Neuronal stem cell (in vitro differentiated cells): ENCODE results near the gene BRAT1.
A peak's percentile ranks its signal among the peaks of the same experiment; 100 is the strongest.

ENCODE experiments used
- DNase-seq: peaks from one replicate; pipeline ENCODE4 v3.0.0-alpha.2; 2013; ENCODE audit warnings: low spot score
- H2AFZ ChIP-seq: one replicate; pipeline ENCODE4 v1.6.1; 2013; ENCODE audit warnings: mild to moderate bottlenecking, low read length, inconsistent platforms
- H2AK5ac ChIP-seq: 2 replicates; pipeline ENCODE4 v1.6.1; 2013; ENCODE audit warnings: low read depth, mild to moderate bottlenecking, inconsistent platforms, low read length, moderate library complexity, mixed read lengths
- H2BK120ac ChIP-seq: 2 replicates; pipeline ENCODE4 v1.6.1; 2013; ENCODE audit warnings: low read depth, mild to moderate bottlenecking, inconsistent platforms, low read length, moderate library complexity, mixed read lengths
- H2BK12ac ChIP-seq: one replicate; pipeline ENCODE4 v1.6.1; 2013; ENCODE audit warnings: low read length, inconsistent platforms
- H2BK15ac ChIP-seq: 2 replicates; pipeline ENCODE4 v1.6.1; 2013; ENCODE audit warnings: mild to moderate bottlenecking, low read length, inconsistent platforms, mixed read lengths
- H2BK5ac ChIP-seq: one replicate; pipeline ENCODE4 v1.6.1; 2013; ENCODE audit warnings: inconsistent platforms, mild to moderate bottlenecking, low read length, moderate library complexity
- H3K14ac ChIP-seq: one replicate; pipeline ENCODE4 v1.6.1; 2013; ENCODE audit warnings: low read length, inconsistent platforms
- H3K18ac ChIP-seq: 2 replicates; pipeline ENCODE4 v1.6.1; 2013; ENCODE audit warnings: low read length, inconsistent platforms
- H3K23ac ChIP-seq: 2 replicates; pipeline ENCODE4 v1.6.1; 2013; ENCODE audit warnings: low read depth, mild to moderate bottlenecking, mixed read lengths, low read length, inconsistent platforms; ENCODE audit not compliant: poor library complexity
- H3K27ac ChIP-seq: replicated peaks from 3 replicates; pipeline ENCODE4 v1.5.1; 2013; ENCODE audit warnings: low read length, inconsistent platforms
- H3K27me3 ChIP-seq, 3 experiments: 2 replicates each; pipeline ENCODE4 v1.6.1; 2013; ENCODE audit warnings: low read length in 3 of 3, mild to moderate bottlenecking in 2 of 3, inconsistent platforms in 1 of 3, low read depth in 1 of 3, mixed read lengths in 1 of 3, moderate library complexity in 1 of 3; ENCODE audit not compliant: control insufficient read depth in 3 of 3, insufficient read depth in 3 of 3
- H3K36me3 ChIP-seq, 2 donors: replicated peaks in 1 of 2; 2 replicates each; pipeline ENCODE4 v1.6.1; 2013; ENCODE audit warnings: low read length in 2 of 2; ENCODE audit not compliant: control insufficient read depth in 2 of 2, insufficient read depth in 2 of 2
- H3K4ac ChIP-seq: 2 replicates; pipeline ENCODE4 v1.6.1; 2013; ENCODE audit warnings: inconsistent platforms, mild to moderate bottlenecking, low read length, moderate library complexity
- H3K4me1 ChIP-seq, 2 donors: 1 replicate in 1 of 2; 2 replicates in 1 of 2; pipeline ENCODE4 v1.6.1; 2013; ENCODE audit warnings: low read length in 2 of 2, low read depth in 1 of 2; ENCODE audit not compliant: control insufficient read depth in 2 of 2, insufficient read depth in 1 of 2
- H3K4me2 ChIP-seq: one replicate; pipeline ENCODE4 v1.6.1; 2013; ENCODE audit warnings: mild to moderate bottlenecking, low read length, inconsistent platforms; ENCODE audit not compliant: insufficient read depth, poor library complexity, severe bottlenecking
- H3K4me3 ChIP-seq, 2 donors: 2 replicates each; pipeline ENCODE4 v1.5.1; 2013; ENCODE audit warnings: low read length in 2 of 2, mild to moderate bottlenecking in 2 of 2, inconsistent platforms in 1 of 2, moderate library complexity in 1 of 2
- H3K79me1 ChIP-seq: one replicate; pipeline ENCODE4 v1.6.1; 2013; ENCODE audit warnings: low read depth, mild to moderate bottlenecking, inconsistent platforms, low read length, moderate library complexity
- H3K9ac ChIP-seq: one replicate; pipeline ENCODE4 v1.6.1; 2013; ENCODE audit warnings: mild to moderate bottlenecking, low read depth, low read length, inconsistent platforms; ENCODE audit not compliant: poor library complexity
- H3K9me3 ChIP-seq, 2 donors: replicated peaks in 1 of 2; 2 replicates each; pipeline versions ENCODE3 to v1.6.1; 2013; ENCODE audit warnings: low read length in 2 of 2, mild to moderate bottlenecking in 2 of 2, inconsistent platforms in 1 of 2, low read depth in 1 of 2, mixed read lengths in 1 of 2, moderate library complexity in 1 of 2; ENCODE audit not compliant: control insufficient read depth in 2 of 2, insufficient read depth in 1 of 2
- H4K8ac ChIP-seq: one replicate; pipeline ENCODE4 v1.6.1; 2013; ENCODE audit warnings: low read depth, mild to moderate bottlenecking, inconsistent platforms, low read length, moderate library complexity
- H4K91ac ChIP-seq: one replicate; pipeline ENCODE4 v1.6.1; 2013; ENCODE audit warnings: low read length, low read depth, mild to moderate bottlenecking, inconsistent platforms; ENCODE audit not compliant: poor library complexity
- WGBS, 2 donors: extraction: QIAGEN DNeasy Blood & Tissue Kit; methylation state at CpG; one replicate each; pipeline ENCODE4 v1.1.7; 2013; ENCODE audit warnings: missing lambda C conversion rate in 2 of 2, mixed read lengths in 1 of 2; ENCODE audit not compliant: insufficient read length in 2 of 2, insufficient replicate concordance in 1 of 2; ENCODE audit errors: extremely low coverage in 2 of 2; 5-methylcytosine and 5-hydroxymethylcytosine counted together

Gene BRAT1

DNA sequence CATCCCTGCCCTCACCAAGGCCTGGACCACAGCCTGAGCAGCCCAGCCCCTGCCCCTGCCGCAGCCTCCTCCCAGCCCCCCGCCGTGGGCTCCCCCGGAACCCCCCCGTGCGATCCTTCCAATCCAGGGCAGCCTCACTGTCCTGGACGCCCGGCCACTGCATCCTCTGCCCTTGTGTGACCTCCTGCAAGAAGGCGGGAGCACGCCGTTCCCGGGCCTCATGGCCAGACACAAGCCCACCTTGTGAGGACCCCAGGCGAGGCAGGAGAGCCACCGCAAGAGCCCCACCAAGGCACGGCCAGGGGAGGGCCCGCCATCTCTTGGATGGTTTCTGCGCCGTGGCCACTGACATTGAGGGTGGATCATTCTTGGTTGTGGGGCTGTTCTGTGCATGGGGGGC lies 43.6 kb downstream of the BRAT1 start:
- peak overlapping the region; percentile 87 for H2BK12ac ChIP-seq
- H3K36me3 ChIP-seq, result no peaks in the 10 kb centered on the region
- no CpG with 5 or more reads among the region's 18 CpGs for WGBS, 2 donors
- peak overlapping the region; percentile 99 for H2BK15ac ChIP-seq
- peak overlapping the region; percentile 81 for H3K4ac ChIP-seq
- H3K14ac ChIP-seq, result peak overlapping the region; percentile 25
- H3K9me3 ChIP-seq, result peaks cover 0 to 2% of the 10 kb centered on the region in 2 donors
- peak overlapping the region; percentile 97 for H2BK5ac ChIP-seq
- peaks cover 40 to 52% of the 10 kb centered on the region in 2 donors for H3K4me1 ChIP-seq
- H3K23ac ChIP-seq, result peak overlapping the region; percentile 92
- H3K4me3 ChIP-seq, result no peak overlapping the region
- H4K8ac ChIP-seq, result peak overlapping the region; percentile 48
- no peak for DNase-seq
- peak overlapping the region; percentile 63 for H3K9ac ChIP-seq
- H4K91ac ChIP-seq, result peak overlapping the region; percentile 69
- no peak overlapping the region for H3K4me2 ChIP-seq
- H3K27me3 ChIP-seq, result peaks cover 0 to 12% (median 0%) of the 10 kb centered on the region in 3 experiments
- H2BK120ac ChIP-seq, result peak overlapping the region; percentile 81
- H2AFZ ChIP-seq, result peak overlapping the region; percentile 78
- H3K27ac ChIP-seq, result no peak overlapping the region
- no peaks in the 10 kb centered on the region for H3K79me1 ChIP-seq
- H2AK5ac ChIP-seq, result peak overlapping the region; percentile 99
- peak overlapping the region; percentile 97 for H3K18ac ChIP-seq

- Histone ChIP-seq H3K14ac (peak overlapping the region; percentile 90), H2AK5ac (peak overlapping the region; percentile 99), H2BK5ac (peak overlapping the region; percentile 97), H2BK120ac (peak overlapping the region; percentile 99), H3K4me2 (no peak overlapping the region), H3K18ac (peak overlapping the region; percentile 97), H3K27me3 (peaks cover 0 to 12% (median 0%) of the 10 kb centered on the region in 3 experiments), H2BK12ac (peak overlapping the region; percentile 91), H4K91ac (peak overlapping the region; percentile 96), H3K79me1 (no peaks in the 10 kb centered on the region), H4K8ac (no peak overlapping the region), H3K9ac (peak overlapping the region; percentile 63), H3K4me3 (no peak overlapping the region), H3K36me3 (no peaks in the 10 kb centered on the region), H3K4ac (peak overlapping the region; percentile 86), H3K4me1 (peaks cover 35 to 46% of the 10 kb centered on the region in 2 donors), H3K9me3 (peaks cover 0 to 2% of the 10 kb centered on the region in 2 donors), H2BK15ac (peak overlapping the region; percentile 99), H2AFZ (peak overlapping the region; percentile 78), H3K27ac (no peak overlapping the region), H3K23ac (peak overlapping the region; percentile 77)
- no CpG with 5 or more reads among the region's 27 CpGs for WGBS, 2 donors
- no peak for DNase-seq
Observed at GRCh38 chr7:2510909-2511768, 44.2 kb downstream of the BRAT1 start.

DNA sequence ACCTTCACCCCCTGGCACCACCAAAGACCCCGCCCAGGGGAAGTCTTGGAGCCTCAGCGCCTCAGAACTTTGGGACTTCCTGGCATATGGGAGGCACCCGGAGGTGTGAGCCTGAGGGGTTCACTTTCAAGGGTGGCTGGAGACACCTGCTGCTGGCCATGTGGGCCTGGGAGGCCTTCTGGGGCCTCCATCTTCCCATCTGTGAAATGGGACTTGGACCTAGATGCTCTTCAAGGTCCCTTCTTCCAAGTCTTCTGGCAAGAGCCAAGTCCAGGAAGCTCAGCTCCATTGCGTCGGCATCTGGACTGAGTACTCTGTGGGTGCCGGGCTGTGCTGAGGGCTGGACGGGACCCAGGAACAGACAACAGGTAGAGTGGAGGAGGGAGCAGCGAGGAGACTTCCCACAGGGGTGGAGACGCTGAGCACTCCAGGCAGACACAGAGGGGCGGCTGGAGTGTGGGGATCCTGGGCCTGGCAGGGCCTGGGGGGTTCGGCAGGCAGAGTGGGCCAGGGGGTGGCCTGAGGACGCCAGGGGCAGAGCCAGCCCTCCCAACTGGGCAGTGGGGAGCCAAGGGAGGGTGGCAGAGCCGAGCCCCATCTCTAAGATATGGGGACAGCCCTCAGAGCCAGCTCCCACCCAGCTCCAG lies 45.1 kb downstream of the BRAT1 start:
- no peak overlapping the region for H3K27ac ChIP-seq
- no peak overlapping the region for H2AFZ ChIP-seq
- peak overlapping the region; percentile 91 for H2BK12ac ChIP-seq
- no peak overlapping the region for H4K8ac ChIP-seq
- H3K4me3 ChIP-seq, result no peak overlapping the region
- peak overlapping the region; percentile 99 for H2AK5ac ChIP-seq
- no peak for DNase-seq
- H3K18ac ChIP-seq, result peak overlapping the region; percentile 97
- no peaks in the 10 kb centered on the region for H3K36me3 ChIP-seq
- H3K9ac ChIP-seq, result peak overlapping the region; percentile 35
- peak overlapping the region; percentile 99 for H4K91ac ChIP-seq
- H3K4me2 ChIP-seq, result no peak overlapping the region
- no CpG with 5 or more reads among the region's 13 CpGs for WGBS, 2 donors
- H3K27me3 ChIP-seq, result peaks cover 0 to 12% (median 0%) of the 10 kb centered on the region in 3 experiments
- H2BK5ac ChIP-seq, result peak overlapping the region; percentile 97
- H3K14ac ChIP-seq, result peak overlapping the region; percentile 86
- no peaks in the 10 kb centered on the region for H3K79me1 ChIP-seq
- peaks cover 36 to 42% of the 10 kb centered on the region in 2 donors for H3K4me1 ChIP-seq
- H3K23ac ChIP-seq, result no peak overlapping the region
- peak overlapping the region; percentile 99 for H2BK15ac ChIP-seq
- H3K9me3 ChIP-seq, result peaks cover 0 to 2% of the 10 kb centered on the region in 2 donors
- peak overlapping the region; percentile 99 for H2BK120ac ChIP-seq
- peak overlapping the region; percentile 93 for H3K4ac ChIP-seq
